Tibial nerve (tissue), 4 donors: ENCODE results near the gene INSIG1.

Experiments used
- EP300 ChIP-seq, 2 donors: sonication (generic); formaldehyde crosslinking; IDR thresholded peaks; one replicate each; pipeline ENCODE4 v1.6.1; 2017; ENCODE audit warnings: antibody characterized with exemption in 2 of 2, mild to moderate bottlenecking in 1 of 2
- TF ChIP-seq, protein P1 (sequence below), 5 experiments: fragments of 200-600 bp in 3 of 5; fragments of 450-650 bp in 2 of 5; sonication (generic) in 3 of 5; IDR thresholded peaks; one replicate each; pipeline ENCODE4 v1.5.1; 2016 to 2019; ENCODE audit warnings: antibody characterized with exemption in 5 of 5, mild to moderate bottlenecking in 3 of 5, moderate library complexity in 2 of 5

DNA sequence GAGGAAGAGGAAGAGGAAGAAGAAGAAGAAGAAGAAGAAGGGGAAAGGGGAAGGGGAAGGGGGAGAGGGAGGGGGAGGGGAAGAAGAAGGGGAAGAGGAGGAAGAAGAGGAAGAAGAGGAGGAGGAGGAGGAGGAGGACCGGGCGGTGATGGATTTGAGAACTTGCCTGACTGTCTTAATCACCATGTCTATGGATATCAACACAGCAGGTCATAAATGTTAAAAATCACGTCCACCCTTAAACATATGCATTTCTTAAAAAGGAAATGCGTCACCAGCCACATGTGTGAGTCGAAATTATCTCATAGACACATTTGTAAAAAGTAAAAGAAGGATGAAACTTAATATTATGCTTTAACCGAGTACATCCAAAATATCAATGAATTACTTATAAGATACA is 42.1 kb upstream of the INSIG1 start:
- TF ChIP-seq EP300 (IDR thresholded peaks at IDR 0.05): no peak
- TF ChIP-seq, protein P1, sequence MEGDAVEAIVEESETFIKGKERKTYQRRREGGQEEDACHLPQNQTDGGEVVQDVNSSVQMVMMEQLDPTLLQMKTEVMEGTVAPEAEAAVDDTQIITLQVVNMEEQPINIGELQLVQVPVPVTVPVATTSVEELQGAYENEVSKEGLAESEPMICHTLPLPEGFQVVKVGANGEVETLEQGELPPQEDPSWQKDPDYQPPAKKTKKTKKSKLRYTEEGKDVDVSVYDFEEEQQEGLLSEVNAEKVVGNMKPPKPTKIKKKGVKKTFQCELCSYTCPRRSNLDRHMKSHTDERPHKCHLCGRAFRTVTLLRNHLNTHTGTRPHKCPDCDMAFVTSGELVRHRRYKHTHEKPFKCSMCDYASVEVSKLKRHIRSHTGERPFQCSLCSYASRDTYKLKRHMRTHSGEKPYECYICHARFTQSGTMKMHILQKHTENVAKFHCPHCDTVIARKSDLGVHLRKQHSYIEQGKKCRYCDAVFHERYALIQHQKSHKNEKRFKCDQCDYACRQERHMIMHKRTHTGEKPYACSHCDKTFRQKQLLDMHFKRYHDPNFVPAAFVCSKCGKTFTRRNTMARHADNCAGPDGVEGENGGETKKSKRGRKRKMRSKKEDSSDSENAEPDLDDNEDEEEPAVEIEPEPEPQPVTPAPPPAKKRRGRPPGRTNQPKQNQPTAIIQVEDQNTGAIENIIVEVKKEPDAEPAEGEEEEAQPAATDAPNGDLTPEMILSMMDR (IDR thresholded peaks at IDR 0.05): no peak
